ENCODE data around the gene MROH2A.
A peak's percentile ranks its signal among the peaks of the same experiment; 100 is the strongest.
"Not testable (repeated sequence)": the region's sequence is repeated elsewhere in the genome, so short reads cannot be mapped to it uniquely, and the experiment has no call there.

Gene MROH2A

DNA sequence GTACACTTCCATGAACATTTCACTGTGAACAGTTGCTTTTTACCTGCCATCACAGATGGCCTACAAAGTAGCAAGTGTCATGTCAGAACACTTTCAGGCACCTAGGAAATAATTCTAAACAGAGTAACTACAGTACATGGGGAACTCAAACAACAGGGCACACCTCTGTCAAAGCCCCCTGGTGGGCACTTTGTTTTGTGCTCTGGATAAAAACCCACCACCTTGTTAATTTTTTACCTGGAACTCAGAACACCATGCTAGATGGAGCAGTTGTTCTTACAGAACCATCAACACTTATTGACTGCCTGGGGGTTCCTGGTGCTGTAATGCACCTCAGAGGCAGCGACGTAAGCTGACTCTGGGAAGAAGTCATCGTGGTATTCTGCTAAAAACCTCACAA lies 87.7 kb downstream of the MROH2A start:
- DNase-seq = no peak

DNA sequence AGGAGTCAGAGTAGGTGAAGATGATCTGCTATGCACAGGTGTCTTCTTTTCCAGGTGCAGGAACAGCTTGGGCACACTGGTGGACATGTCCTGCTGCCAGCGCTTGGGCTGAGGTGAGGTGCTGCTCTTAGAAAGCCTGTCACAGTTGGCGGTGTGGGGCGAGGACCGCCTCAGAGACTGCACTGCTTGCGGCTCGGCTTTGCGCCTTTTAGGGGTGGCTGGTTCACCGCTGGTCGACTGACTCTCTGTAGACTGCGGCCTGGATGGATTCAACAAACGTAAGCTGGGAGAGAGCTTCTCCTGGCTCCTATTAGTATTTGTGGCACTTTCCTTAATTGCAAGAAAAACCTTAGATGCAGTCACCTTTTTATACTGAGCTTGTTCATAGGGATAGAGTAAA lies 88.3 kb downstream of the MROH2A start:
- no peak for DNase-seq

DNA sequence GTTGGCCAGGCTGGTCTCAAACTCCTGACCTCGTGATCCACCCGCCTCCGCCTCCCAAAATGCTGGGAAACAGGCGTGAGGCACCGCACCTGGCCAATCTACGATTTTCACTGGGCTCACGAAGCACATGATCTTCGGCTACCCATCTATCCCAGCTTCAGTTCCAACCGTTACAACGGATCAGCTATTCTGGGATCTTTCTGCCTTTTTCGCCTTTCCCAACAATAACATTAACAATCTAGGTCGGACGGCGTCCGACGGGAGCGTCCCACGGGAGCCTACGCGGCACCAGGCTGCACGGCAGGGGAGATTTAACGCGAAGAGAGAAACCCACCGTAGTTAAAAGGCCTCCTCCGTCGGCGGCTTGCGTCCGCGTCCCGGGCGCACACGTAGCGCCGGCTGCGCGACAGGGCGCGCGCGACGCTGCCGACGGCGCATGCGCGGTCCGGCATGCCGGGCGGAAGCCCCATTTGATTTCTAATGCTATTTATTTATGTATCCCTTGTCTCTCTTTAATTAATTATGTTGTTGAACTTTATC lies 89.9 kb downstream of the MROH2A start, which contains the start of gene MSL3B:
Gene MSL3B, minus strand, starts transcription at position 394 of the 540 bp plus-strand sequence.
- DNase-seq = peak; percentile 58

DNA sequence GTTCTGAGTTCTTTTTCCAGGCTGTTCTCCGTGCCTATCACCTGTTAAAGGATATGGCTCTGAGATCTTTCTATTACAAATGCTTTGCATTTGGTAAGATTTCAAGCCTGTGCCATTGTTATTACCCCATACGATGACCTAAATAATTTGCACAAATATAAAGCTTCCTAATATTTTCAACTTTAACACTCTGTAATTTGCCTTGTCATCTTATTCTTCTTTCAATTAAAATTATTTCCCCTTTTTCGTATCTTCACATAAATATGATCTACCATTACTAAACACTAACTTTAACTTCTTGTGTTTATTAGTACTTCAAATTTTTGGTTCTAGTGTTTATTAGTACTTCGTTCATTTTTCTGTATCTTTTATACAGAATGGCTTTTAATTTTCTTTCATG lies 93.3 kb downstream of the MROH2A start:
- DNase-seq = no peak

DNA sequence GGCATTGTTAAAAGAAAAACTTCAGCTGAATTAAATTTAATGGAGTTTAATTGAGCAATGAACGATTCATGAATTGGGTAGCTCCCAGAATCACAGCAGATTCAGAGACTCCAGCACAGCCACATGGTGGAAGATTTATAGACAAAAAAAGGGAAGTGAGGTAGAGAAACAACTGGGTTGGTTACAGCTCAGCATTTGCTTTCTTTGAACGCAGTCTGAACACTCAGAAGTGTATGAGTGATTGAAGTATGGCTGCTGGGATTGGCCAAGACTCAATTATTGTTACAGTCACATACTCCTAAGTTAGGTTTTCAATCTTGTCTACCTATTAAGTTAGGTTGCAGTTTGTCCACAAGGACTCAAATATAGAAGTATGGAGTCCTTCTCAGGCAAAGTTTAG lies 94.0 kb downstream of the MROH2A start:
- DNase-seq = not testable (repeated sequence)

DNA sequence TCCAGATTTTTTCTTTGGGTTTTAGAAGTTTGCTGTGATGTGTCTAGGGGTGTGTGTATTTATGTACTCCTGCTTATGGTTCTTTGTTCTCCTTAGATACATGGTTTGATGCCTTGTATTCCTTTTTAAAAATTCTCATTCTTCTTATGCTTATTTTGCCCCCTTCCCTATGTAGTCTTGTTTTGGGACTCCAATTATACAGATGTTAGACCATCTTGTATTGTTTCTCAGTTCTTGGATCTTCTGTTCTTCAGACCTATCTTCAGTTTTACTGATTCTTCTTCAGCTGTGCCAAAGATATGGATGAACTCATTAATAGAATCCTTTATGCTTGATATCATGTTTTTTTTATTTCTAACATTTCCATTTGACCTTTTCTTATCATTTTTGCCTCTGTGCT lies 104.2 kb downstream of the MROH2A start:
- no peak for DNase-seq

All from CD4-positive, alpha-beta T cell treated with Interferon gamma for 1 hour (primary cell).